OCI-LY3 (cell line): ENCODE data around the gene HES4.

ENCODE experiments used
- CTCF ChIP-seq: fragments of 200-600, 300-600 bp; sonication (generic); IDR thresholded peaks from 2 replicates; pipeline ENCODE4 v1.5.1; 2014; ENCODE audit warnings: antibody characterized with exemption, low read length, low read depth
- EZH2phosphoT487 ChIP-seq: fragments of 200-600 bp; shearing (Covaris generic); IDR thresholded peaks from 2 replicates; pipeline ENCODE4 v1.6.1; 2018; ENCODE audit warnings: antibody characterized with exemption, mixed run types, low read depth

DNA sequence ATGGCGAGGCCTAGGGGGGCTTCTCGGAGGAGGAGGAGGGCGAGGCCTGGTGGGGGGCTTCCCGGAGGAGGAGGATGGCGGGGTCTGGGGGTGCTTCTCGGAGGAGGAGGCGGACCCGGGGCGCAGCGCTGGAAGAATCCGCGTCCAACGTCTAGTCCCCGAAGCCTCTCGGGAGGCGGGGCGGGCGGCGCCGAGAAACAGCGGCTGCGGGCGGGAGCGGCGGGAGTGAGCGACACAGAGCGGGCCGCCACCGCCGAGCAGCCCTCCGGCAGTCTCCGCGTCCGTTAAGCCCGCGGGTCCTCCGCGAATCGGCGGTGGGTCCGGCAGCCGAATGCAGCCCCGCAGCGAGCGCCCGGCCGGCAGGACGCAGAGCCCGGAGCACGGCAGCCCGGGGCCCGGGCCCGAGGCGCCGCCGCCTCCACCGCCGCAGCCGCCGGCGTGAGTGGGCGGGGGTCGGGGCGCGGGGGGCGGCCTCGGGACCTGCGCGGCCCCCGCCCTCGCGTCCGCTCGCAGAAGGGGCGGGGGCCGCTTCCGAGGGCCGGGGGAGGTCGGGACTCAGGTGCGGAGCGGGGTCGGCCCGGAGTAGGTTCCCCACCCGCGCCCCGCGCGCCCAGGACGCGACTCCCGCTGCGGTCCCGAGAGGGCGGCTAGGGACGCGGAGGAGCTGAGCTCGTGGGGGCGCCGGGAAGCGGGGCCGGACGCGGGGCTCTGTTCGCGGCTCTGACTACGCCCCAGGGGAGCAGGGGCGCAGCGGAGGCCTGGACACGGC, 39.4 kb downstream of the HES4 start, which contains the start of gene KLHL17:
- TF ChIP-seq CTCF (no peak), EZH2phosphoT487 (no peak)
